ENCODE data around the gene SCFD1.
"Not testable (repeated sequence)": the region's sequence is repeated elsewhere in the genome, so short reads cannot be mapped to it uniquely, and the experiment has no call there.

The SCFD1 gene

DNA sequence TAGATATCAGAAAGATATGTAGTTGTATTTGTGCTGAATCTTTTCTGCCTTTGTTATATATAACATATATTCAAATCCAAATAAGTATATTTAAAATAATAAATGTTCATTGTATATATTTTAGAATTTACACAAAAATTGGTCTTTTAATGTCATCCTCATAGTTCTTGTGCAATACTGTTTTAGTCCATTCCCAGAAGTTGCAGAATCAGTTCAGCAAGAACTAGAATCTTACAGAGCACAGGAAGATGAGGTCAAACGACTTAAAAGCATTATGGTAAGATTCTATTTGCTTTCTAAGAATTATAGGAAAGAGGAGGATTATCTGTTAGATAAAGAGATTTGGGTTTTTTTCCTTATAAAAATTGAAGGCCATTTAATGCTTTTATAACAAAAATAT is 51.0 kb downstream of the SCFD1 start:
- TF ChIP-seq, protein P1, sequence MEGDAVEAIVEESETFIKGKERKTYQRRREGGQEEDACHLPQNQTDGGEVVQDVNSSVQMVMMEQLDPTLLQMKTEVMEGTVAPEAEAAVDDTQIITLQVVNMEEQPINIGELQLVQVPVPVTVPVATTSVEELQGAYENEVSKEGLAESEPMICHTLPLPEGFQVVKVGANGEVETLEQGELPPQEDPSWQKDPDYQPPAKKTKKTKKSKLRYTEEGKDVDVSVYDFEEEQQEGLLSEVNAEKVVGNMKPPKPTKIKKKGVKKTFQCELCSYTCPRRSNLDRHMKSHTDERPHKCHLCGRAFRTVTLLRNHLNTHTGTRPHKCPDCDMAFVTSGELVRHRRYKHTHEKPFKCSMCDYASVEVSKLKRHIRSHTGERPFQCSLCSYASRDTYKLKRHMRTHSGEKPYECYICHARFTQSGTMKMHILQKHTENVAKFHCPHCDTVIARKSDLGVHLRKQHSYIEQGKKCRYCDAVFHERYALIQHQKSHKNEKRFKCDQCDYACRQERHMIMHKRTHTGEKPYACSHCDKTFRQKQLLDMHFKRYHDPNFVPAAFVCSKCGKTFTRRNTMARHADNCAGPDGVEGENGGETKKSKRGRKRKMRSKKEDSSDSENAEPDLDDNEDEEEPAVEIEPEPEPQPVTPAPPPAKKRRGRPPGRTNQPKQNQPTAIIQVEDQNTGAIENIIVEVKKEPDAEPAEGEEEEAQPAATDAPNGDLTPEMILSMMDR (IDR thresholded peaks at IDR 0.05; ENCODE audit: low read depth, low read length), result no peak
- no peak overlapping the region for H3K4me3 ChIP-seq (ENCODE audit: low read depth, low read length)

DNA sequence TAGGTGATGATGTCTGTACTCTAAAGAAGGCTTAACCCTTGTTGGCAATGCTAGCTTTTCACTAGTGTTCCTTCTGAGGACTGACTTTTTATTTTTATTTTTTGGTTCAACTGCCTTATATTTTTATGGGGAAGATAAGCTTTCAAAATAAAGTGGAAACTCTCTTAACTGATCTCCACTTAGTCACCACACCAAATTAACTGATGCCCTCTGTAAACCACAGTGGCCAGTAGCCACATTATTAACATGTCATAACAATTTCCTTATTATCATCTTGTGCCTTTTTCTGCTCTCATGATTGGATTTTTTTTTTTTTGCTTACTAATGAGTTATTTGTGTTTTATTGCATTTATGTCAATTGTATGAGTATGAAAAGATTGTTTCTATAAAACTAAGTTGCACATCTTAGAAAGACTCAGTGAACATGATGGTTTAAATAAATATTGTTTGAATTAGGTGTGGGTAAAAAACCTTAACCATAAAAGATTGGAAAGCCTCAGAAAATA is 56.9 kb downstream of the SCFD1 start:
- H3K4me3 ChIP-seq (ENCODE audit: low read depth, low read length), result no peak overlapping the region
- TF ChIP-seq, protein P1 (IDR thresholded peaks at IDR 0.05; ENCODE audit: low read depth, low read length), result no peak

GRCh38 chr14:30680036-30680435 is 57.9 kb downstream of the SCFD1 start:
- TF ChIP-seq, protein P1 (IDR thresholded peaks at IDR 0.05; ENCODE audit: low read depth, low read length), result no peak
- H3K4me3 ChIP-seq (ENCODE audit: low read depth, low read length), result no peak overlapping the region

DNA sequence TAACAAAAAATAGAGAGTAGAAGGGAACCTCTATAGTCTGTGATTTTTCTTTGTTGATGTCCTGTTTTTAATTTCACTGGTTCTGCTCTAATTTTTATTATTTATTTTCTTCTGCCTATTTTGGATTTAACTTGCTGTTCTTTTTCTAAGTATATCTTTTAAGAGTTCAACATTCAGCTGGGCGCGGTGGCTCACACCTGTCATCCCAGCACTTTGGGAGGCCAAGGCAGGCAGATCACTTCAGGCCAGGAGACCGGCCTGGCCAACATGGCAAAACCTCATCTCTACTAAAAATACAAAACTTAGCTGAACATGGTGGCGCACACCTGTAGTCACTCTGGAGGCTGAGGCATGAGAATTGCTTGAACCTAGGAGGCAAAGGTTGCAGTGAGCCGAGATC is 58.7 kb downstream of the SCFD1 start:
- H3K4me3 ChIP-seq (ENCODE audit: low read depth, low read length), result not testable (repeated sequence)

GRCh38 chr14:30681752-30682355 is 59.7 kb downstream of the SCFD1 start:
- TF ChIP-seq, protein P1 (IDR thresholded peaks at IDR 0.05; ENCODE audit: low read depth, low read length), result no peak; the same call in 1 of the 2 replicates
- H3K4me3 ChIP-seq (ENCODE audit: low read depth, low read length), result no peak overlapping the region

DNA sequence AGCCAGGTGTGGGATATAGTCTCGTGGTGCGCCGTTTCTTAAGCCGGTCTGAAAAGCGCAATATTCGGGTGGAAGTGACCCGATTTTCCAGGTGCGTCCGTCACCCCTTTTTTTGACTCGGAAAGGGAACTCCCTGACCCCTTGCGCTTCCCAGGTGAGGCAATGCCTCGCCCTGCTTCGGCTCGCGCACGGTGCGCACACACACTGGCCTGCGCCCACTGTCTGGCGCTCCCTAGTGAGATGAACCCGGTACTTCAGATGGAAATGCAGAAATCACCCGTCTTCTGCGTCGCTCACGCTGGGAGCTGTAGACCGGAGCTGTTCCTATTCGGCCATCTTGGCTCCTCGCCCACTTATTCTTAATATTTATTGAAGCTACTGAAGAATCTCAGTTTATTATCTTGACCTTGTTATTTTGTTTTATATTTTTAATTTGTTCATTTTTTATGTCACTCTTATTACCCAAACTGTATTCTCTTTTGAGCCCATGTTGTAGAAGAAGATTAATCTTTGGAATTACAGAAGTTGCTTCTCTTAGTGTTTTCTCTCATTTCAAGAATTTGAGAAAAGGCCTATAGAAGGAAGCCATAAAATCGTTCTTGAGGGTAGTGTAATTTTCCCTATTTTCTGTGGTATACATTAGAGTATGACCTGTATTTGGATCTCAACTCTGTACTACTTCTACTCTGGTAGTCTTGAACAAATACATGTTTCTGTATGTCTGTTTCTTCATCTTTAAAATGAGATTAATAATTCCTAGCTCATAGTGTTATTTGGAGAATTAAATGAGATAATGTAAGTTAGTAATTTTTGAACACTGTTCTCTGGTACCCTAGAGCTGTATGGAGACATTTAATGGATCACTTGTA is 68.6 kb downstream of the SCFD1 start:
- H3K4me3 ChIP-seq (ENCODE audit: low read depth, low read length), result not testable (repeated sequence)

- H3K4me3 ChIP-seq (ENCODE audit: low read depth, low read length), result no peak overlapping the region
Measured at GRCh38 chr14:30691751-30692398, 69.8 kb downstream of the SCFD1 start.

More at GRCh38 chr14:30691751-30692398, 69.8 kb downstream of the SCFD1 start:
- TF ChIP-seq, protein P1 (IDR thresholded peaks at IDR 0.05; ENCODE audit: low read depth, low read length), result no peak
